Erythroblast (primary cell): ENCODE data around the gene FA2H.

Experiments used
- GATA1 ChIP-seq: IDR thresholded peaks from 2 replicates; pipeline ENCODE4 v1.6.1; 2011; ENCODE audit warnings: low read depth, mild to moderate bottlenecking, control low read depth, low read length, moderate library complexity
- POLR2A ChIP-seq: IDR thresholded peaks from 2 replicates; pipeline ENCODE4 v1.6.1; 2011; ENCODE audit warnings: mild to moderate bottlenecking, low read length

DNA sequence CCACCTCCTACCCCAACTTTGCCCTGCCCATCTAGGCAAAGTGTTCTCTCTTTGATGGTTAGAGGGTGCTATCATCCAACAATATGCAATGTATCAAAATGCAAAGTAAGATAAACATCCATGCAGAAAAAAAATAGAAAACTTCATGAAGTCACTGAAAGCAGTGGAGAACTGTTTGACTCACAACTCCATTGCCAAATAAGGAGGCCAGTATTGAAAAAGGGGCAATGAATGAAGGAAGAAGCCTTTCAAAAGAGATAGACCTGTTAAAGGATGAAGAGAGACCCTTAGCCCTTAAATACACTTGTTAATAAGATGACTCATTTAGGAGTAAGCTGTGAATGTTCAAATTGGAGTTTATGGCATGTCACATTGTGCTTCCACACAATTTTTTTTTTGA, 13.0 kb downstream of the FA2H start:
- TF ChIP-seq POLR2A (no peak), GATA1 (no peak)
